Skin of body (tissue), 2 donors: ENCODE data around the gene TTLL8. TPM values are rescaled to one million over a fixed set of nuclear protein-coding genes. Genes with fewer than 3 reads are reported as not detected.

ENCODE experiments used
- DNase-seq: peaks from one replicate; lab custom pipeline; 2025; lab: John Stamatoyannopoulos, UW
- total RNA-seq: library from RNA; depleted of rRNA; stranded (reverse); fragments of >200 nt; gene quantifications from one replicate; pipeline ENCODE4 v1.2.3, GENCODE V29; 2014

The TTLL8 gene
- total RNA-seq, 1 donor from 2014 or later: not detected

DNA sequence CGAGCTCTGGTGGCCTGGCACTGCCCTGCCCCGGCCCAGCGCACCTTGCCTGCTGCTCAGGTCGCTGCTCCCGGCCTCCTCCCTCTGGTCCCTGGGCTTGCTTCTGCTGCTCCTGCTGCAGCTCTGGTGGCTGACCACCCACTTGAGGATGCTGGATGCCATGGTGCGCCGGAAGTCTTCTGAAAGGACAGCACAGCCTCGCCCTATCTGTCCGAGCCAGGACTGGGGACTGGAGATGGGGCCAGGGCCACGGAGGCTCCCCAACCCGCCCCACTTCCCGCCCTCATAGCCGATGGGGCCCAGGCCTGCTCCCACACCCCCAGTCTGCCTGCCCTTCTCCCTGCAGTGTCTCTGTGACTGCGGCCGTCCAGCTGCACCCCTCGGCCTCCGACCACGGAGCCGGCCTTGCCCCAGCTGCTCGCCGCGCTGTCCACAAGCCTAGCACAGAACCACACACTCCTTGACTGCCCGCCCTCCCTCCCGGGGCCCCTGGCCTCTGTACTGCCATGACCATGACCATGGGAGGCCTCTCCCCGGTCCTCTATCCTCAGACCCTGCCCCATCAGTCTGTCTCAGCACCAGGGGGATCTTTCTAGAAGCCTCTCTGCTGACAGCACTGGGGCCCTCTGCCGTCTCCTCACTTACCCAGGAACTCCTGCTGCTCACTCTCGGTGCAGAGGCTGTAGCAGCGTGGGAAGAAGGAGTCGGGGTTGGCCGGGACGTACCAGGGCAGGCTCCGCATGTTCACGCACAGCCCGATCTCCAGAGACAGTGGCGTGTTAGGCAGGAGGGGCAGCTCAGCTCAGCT is 12.7 kb downstream of the TTLL8 start:
- DNase-seq: no peak

DNA sequence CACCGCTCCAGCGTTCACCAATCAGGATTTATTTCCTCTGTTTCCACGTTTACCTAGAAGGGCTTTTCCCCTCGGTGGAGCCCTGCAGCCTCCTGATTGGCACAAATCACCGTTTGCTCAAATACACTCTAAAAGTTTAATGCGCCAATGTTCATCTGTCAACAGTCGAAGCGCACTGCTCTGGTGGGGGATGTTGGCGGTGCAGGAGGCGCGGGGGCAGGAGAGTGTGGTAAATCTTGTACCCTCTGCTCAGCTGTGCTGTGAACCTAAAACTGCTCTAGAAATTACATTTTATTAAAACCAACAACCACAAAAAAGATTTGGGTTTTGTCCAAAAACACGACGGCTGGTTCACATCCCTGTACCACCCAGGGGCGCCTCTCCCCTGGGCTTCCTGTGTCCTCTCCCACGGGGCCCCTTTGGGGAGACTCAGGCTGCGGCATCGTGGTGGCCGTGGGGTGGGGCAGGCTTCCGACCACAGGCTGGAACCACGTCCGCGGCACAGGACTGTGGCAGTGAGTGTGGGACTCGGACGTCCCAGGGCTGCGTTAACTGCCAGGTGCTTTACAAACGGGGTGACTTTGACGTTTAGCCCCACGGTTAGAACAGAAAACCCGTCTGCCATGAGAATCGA is 13.5 kb downstream of the TTLL8 start:
- DNase-seq: no peak

DNA sequence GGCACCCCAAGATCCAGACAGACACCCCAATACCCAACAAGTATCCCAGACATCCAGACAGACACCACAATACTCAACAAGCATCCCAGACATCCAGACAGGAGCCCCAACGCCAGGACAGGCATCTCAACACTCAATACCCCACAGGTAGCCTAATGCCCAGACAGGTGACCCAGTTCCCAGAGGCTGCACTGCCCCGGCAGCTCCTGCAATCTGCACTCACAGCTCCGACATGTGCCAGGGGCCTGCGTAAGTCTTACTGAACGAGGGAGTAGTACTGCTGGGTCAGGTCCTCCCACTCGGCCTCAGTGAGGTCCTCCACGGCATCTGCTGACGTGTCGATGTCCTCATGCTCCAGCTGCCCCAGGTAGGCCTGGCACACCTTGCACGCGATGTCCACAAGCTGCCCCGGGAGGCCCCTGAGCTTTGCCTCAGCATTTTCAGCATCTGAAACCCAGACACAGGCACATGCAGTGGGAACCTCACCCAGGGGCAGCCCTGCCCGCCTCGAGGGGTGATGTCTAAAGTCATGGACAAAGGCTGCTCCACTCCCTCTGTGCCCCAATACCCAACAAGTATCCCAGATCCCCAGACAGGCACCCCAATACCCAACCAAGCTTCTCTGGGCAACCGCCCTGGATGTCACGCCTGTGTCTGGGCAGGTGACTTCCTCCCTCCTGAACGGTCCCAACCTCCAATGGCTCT is 16.6 kb downstream of the TTLL8 start:
- no peak for DNase-seq

DNA sequence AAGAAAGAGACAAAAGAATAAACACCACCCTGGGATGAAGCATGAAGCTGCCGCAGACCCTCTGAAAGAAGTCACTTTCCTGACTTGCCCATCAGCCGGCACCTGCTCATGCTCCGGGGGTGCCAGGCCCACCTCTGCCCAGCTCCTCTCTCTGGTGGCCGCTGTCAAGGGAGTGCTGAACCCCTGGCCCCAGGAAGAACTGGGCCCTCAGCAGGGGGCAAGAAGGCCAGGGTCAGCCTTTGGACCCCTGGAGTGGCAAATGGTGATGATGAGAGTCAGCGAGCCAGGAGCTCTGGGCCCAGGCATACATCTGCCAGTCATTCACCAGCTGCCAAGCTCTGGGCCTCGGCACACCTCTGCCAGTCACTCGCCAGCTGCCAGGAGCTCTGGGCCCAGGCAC is 17.4 kb downstream of the TTLL8 start:
- DNase-seq: no peak

DNA sequence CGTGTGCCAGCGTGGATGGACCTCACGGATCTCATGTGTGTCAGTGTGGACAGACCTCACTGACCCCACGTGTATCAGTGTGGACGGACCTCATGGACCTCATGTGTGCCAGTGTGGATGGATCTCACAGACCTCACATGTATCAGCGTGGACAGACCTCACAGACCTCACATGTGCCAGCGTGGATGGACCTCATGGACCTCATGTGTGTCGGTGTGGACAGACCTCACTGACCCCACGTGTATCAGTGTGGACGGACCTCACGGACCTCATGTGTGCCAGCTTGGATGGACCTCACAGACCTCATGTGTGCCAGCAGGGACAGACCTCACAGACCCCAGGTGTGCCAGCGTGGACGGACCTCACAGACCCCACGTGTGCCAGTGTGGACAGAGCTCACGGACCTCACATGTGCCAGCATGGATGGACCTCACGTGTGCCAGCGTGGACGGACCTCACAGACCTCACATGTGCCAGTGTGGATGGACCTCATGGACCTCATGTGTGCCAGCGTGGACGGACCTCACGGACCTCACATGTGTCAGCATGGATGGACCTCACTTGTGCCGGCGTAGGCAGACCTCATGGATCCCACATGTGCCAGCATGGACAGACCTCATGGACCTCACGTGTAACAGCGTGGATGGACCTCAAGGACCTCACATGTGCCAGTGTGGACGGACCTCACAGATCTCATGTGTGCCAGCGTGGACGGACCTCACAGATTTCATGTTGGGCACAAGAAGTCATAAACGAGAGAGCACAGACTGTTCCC is 18.2 kb downstream of the TTLL8 start:
- DNase-seq: no peak

DNA sequence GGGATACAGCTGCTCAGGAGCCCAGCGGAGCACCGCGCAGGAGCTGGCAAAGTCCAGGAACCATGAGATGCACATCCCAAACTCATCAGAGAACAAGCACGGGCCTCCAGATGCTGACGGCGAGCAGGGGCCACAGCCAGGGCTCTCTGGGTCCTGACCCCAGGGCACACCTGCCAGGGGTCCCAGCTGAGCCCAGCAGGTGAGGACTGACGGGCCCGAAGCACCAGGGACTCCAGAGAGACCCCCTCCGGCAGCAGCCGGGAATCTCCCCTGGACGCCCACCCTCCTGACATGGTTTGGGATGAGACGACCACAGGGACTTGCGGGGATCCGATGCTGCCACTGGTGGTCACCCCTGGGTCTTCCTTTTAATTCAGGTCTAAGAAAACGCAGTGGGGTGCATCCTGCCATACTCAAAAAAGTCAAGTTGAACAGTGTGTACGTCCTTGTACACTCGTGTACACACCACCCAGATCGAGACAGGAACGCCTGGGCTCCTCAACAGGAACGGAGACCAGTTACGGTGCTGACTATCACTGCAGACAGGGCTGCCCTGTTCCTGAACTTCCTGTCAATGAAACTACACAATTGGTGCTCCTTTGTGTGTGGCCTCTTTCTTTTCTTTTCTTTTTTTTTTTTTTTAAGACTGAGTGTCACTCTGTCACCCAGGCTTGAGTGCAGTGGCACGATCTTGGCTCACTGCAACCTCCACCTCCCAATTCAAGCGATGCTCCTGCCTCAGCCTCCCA is 21.9 kb downstream of the TTLL8 start:
- no peak for DNase-seq

DNA sequence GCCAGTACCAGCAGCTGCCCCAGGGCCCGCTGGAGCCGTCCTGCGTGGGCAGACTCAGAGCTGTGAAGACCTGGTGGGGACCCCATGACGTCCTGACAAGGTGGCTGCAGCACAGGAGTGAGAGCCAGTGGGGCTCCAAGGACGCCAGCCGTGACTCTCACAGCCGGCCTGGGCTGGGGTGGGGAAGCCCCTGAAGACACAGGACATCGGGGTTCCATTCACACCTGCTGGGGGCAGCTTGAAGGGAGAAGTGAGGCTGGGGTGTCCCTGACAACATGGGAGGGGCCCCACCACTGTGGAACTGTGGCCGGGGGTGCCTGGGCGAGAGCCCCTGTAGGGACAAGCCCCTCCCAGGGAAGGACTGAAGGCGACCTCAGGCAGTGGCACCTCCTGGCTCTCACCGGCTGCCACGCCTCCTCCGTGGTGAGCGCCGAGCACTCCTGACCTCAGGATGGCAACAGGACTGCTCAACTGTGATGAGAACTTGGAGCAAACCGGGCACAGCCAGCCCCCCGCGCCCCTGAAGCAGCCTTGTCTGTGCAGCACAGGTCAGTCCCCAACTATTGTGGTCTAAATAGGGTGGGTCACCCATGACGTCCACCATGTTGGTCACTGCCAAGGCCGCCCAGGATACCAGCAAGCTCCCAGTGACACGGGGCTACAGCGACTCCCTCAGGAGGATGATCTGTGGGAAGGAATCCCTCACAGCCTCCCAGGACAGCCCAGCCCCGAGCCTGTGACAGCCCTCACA is 22.8 kb downstream of the TTLL8 start:
- DNase-seq: no peak

DNA sequence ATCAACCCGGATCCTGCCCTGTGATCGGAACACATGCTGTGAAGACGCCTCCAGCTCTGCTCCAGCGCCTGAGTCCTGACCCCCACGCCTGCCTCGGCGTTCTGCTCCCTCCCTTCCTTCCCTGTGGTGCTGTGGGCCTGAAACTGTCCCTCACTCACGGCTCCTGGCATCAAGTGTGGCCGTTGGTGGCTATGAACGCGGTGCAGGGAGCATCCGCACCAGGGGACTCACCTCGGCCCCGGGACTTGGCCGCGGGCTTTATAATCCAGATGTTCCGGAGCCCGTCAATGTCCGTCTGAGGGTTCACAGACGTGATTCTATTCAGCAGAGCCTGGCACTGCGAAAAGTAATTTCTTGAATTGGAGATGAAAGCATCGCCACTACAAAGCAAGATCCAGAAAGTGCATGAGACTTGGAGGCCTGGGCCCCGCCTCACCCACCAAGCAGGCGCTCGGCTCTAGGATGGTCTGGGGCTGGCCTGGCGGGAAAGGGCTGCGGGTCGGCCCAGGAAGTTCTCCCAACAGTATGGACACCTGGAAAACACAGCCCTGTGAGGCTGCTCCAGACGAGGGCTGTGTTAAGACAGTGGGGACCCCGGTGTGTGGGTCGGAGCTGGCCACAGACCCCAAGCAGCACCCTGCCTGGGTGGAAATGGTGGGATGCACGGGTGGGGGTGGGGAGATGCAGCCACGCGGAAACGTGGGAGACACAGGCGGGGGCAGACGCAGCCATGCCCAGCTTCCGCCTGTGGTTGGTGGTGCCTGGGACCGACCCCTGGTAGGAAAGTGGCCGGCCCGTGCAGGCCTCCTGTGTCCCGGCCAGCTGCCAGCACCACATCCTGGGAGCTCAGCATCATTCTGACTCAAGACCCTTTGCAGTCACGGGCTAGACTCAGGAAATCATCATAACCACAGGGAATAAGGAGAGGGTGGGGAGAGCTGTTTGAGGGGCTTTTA is 23.7 kb downstream of the TTLL8 start:
- no peak for DNase-seq

DNA sequence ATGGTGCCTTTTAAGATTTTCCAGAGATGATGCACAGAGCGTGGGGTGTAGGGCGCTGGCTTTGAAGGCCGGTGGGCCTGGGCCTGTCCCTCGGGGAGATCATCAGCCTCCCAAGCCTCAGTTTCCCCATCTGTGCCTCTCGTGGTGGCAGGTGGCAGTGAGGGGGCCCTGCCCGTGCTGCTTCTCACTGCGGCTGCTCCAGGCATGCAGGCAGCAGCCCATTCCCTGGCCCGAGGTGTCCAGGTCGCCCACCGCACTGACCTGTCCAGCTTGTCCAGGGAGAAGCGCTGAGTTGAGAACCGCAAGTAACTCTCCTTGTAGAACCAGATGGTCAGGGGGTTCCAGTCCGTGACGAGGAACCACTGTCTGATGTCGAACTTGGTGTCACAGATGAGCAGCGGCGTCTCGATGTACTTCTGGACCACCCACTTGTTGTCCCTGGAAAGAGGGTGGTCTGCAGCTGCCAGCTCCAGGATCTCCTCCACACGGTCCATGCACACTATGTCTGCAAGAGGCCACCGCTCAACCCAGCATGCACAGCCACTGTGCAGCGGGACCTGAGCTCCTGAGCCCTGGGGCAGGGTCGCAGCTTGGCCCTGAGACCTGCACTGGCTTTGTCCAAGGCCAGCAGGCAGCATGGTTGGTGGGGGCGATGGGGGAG is 25.0 kb downstream of the TTLL8 start:
- DNase-seq: no peak

DNA sequence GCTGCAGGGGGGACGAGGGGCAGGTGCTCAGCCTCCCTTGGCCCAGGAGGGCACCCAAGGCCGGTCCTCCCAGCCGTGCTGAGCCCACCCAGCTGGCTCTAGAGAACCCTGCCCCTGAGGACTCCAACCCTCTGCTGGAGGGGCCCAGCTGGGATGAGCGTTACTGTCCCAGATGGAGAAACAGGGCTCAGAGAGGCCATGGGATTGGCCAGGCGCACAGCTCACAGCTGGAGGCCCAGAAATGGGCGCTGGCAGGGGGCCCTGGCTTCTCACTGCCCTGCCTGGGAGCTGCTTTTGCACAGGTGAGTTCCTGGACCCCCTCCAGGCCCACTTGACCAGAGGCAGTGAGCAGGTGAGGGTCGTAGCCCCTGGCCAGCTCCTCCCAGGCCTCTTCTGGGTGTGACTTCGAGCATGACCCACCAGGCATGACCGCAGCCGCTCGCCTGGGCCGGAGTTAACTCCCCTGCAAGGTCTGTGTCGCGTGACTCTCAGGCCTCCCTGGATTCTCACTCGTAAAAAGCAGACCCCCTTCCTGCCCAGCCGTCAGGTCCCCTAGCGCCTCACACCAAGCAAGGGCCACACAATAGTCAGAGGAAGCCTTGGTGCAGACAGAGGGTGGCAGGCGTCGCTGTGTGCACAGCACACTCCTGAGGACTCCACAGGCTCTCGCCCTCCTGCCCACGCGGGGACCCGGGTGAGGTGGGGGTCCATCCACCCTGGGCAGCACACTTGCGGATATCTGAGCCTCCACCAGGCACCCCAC is 25.8 kb downstream of the TTLL8 start:
- DNase-seq: no peak

DNA sequence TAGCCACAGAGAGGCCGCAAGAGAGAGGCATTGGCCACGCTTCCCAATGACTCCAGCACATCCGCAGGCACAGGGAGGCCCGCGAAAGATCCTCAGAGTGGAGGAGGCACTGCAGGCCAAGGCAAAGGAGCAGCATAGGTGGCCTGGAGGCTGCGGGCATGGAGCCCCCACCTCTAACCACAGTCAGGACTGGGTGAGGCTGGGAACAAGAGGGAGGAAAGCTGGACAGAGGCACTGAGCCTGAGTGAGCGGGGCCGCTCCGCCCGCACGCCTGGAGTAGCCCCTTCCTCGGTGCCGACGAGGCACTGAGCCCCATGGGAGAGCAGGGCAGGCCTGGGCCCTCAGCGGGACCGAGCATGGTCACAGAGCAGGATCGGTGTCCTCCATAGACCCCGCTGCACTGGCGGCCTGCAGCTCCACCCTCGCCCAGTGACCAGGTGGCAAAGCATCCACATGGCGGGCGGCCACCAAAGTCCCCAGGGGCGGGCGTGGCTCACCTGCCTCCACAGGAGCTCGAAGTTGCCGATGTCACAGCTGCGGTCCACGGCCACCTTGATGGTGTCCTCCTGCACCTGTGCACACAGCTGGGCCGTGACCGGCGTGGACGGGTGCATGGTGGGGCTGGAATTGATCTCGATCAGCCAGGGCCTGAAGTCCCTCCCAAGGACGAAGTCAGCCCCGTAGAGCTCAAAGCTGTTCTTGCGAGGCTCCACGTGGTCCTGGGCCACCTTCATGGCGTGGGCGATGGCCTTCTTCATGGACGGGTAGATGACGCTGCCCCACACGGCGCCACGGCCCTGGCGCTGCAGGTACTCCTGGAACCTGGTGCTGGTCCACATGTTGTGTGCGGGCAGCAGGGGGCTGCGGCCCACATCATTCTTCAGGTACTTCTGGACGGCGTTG is 26.7 kb downstream of the TTLL8 start:
- DNase-seq: no peak

DNA sequence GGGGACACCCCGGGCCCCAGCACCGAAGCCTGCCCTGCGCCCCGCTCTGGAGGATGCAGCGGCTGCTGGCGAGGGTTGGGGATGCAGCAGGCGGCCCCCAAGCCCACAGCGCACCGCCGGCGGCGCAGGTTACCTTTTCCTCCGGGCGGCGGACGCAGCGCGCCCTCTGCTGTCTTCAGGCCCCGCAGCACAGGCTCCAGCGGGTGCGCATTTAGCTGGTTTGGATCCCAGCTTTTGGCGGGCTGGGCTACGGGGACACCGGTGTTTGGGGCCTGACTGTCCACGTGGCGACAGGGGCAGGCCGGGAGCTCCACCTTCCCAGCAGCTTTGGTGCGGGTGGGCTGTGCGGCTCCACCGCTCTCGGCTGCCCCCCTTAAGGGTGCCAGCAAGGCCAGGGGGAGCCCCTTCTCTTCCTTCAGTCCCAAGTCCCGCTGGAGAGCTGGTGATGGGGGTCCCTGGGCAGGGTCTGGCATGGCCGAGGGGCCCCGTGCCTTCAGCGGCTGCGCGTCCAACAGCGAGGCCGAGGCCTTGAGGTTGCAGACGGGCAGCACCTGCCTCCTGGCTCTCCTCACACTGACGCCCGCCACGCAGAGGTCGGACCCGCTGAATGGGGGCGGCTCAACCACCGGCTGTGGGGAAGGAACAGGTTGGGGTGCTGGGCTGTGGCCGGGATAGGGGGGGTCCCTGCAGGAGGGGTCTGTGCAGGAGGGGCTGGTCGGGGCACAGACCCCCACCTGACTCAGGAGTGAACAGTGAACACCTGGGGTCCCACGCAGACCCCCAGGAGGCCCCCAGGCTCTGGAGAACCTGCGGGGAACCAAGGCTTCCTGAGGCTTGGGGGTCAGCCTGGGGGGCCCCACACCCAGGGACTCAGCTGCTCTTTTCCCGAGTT is 27.6 kb downstream of the TTLL8 start:
- peak; percentile 3 for DNase-seq

DNA sequence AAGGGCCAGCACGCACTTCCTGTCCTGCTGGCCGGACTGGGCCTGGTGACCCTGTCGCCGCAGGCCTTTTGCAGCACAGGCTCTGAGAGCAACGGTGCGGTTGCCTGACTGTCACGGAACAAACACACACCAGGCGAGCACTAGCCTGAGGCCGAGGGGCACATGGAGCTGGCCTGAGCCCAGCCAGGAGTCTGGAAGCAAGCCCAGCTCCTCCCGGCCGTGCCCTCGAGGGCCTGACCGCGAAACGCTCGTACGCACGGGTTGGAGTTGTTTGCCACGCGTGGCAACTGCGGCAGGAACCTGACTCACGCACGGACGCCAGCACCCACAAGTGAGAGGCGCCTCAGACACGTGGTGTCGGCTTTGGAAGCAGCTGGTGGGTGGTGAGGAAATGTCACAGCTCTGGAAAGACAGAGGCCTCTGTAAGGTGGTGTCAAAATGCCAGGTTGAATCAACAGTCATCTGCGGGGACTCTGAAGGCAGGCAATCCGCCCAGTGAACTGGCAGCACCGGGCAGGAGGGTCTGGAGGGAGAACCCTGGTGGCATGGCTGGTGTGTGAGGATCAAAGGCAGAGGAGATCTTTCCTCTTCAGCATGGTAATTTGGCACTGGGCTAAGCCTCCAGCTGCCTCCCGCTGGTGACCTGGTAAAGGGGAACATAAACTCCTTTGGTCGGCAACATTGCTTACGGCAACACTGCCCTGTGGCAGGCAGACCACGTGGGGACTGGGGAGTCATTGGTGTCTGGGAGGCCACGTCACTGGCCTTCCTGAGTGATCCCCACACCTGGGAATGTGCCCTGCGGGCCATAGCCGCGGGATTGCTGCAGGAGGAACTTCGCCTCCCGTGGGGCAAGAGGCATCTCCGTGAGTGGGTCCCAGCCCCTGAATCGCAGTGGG is 30.2 kb downstream of the TTLL8 start:
- DNase-seq: peak; percentile 2

DNA sequence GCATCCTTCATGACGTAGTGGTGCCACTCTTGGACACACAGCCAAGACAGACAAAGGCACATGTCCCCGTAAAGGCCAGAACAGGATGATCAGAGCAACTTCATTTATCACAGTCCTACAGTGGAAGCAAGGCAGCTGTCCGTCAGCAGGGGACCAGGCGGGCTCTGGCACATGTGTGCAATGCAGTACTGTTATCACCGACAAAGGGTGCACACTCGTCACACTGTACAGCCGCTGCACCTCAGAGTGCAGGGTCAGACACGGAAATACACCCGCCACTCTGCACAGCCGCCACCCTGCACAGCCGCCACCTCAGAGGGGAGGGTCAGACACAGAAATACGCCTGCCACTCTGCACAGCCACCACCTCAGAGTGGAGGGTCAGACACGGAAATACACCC is 32.1 kb downstream of the TTLL8 start:
- DNase-seq: no peak
